Liver (tissue), 3 donors: ENCODE data around the gene UGT1A7.

Source experiments
- CTCF ChIP-seq: fragments of 150-350 bp; IDR thresholded peaks from 2 replicates; pipeline ENCODE4 v1.5.1; 2017; ENCODE audit warnings: improper control_type of control experiment, low read depth, low read length; ENCODE audit not compliant: missing input control
- JUND ChIP-seq, 2 donors: IDR thresholded peaks; 2 replicates each; pipeline ENCODE4 v1.6.1; 2016; ENCODE audit warnings: antibody characterized with exemption in 2 of 2
- MAX ChIP-seq: IDR thresholded peaks from 2 replicates; pipeline ENCODE4 v1.6.1; 2016; ENCODE audit warnings: antibody characterized with exemption
- SP1 ChIP-seq: IDR thresholded peaks from 2 replicates; pipeline ENCODE4 v1.6.1; 2018; ENCODE audit warnings: antibody characterized with exemption, mild to moderate bottlenecking
- TAF1 ChIP-seq: conservative IDR thresholded peaks from 2 replicates; pipeline ENCODE4 v1.6.1; 2016; ENCODE audit warnings: antibody characterized with exemption, mild to moderate bottlenecking
- YY1 ChIP-seq: IDR thresholded peaks from 2 replicates; pipeline ENCODE4 v1.6.1; 2016; ENCODE audit warnings: antibody characterized with exemption, mild to moderate bottlenecking
- donor health status: healthy.
- donor health status: healthy.

- no peak for TF ChIP-seq CTCF
- no peak for TF ChIP-seq TAF1
- no peak for TF ChIP-seq JUND (IDR thresholded peaks at IDR 0.05)
- TF ChIP-seq MAX = no peak
- no peak for TF ChIP-seq SP1
- no peak for TF ChIP-seq YY1
These were observed 111.9 kb downstream of the UGT1A7 start for GRCh38 chr2:233793465-233794127.
